Activated T-helper 1 cell treated with anti-CD3 and anti-CD28 coated beads, Interleukin-2, amount 50 U/mL, for 16 hours (primary cell): Measurements from ENCODE around the gene ZNF2.

Experiments used
- DNase-seq, 2 donors: peaks; one replicate each; pipeline ENCODE4 v3.0.0-alpha.2; 2020; ENCODE audit warnings: low read depth in 1 of 2, low spot score in 1 of 2

Gene ZNF2

GRCh38 chr2:95204396-95204795, 38.8 kb downstream of the ZNF2 start:
- DNase-seq, result no peak

GRCh38 chr2:95206096-95206495, 40.5 kb downstream of the ZNF2 start:
- no peak for DNase-seq

GRCh38 chr2:95207111-95207961, 41.7 kb downstream of the ZNF2 start, which contains the start of gene ZNF892:
Gene ZNF892 (plus strand): TSS chr2:95207521. CDS start chr2:95207816, 295 bp downstream.
- peak; percentile 55 to 63 for DNase-seq

- no peak for DNase-seq
Measured at GRCh38 chr2:95208106-95208505, 42.5 kb downstream of the ZNF2 start.

GRCh38 chr2:95215018-95215612, 49.5 kb downstream of the ZNF2 start:
- DNase-seq, result no peak

- no peak for DNase-seq
Measured at GRCh38 chr2:95220449-95220848, 54.8 kb downstream of the ZNF2 start.

- no peak for DNase-seq
Measured at GRCh38 chr2:95225658-95226057, 60.0 kb downstream of the ZNF2 start.

GRCh38 chr2:95231723-95232122, 66.1 kb downstream of the ZNF2 start:
- DNase-seq, result no peak

- no peak for DNase-seq
Measured at GRCh38 chr2:95232232-95232631, 66.6 kb downstream of the ZNF2 start.
